Posterior vena cava (tissue), 2 donors: ENCODE measurements around the gene WASHC2A. TPM values are rescaled to one million over a fixed set of nuclear protein-coding genes. Genes with fewer than 3 reads are reported as not detected.
"Not testable (repeated sequence)": the region's sequence is repeated elsewhere in the genome, so short reads cannot be mapped to it uniquely, and the experiment has no call there.

ENCODE experiments used
- DNase-seq: peaks from one replicate; pipeline ENCODE4 v3.0.0-alpha.2; 2020; ENCODE audit warnings: low spot score
- intact Hi-C, 2 donors: fragments of 100-400 bp; cut with DNase I; formaldehyde crosslinking; loops; one replicate each; pipeline versions ENCODE4 v1.14.1 to v1.14.2; 2022 to 2023
- total RNA-seq, 2 donors: library from RNA; stranded (reverse); fragmentation: NEBNext Ultra II Directional; extraction: Animal tissue kit (Norgen Biotek cat#: 25700); gene quantifications; one replicate each; pipeline ENCODE4 v1.2.1, GENCODE V29; 2021
- donor health status: DM: yes; HTN: yes; CAD: no.
- donor health status: DM: yes; HTN: yes; CAD: no.

Gene WASHC2A
- total RNA-seq, 2 donors from 2014 or later: 26.7 to 33.5 TPM

GRCh38 chr10:50127770-50128292 is 60.1 kb downstream of the WASHC2A start:
- intact Hi-C loops, DNase-seq: not testable (repeated sequence)

GRCh38 chr10:50131245-50131965 is 63.7 kb downstream of the WASHC2A start:
- DNase-seq, intact Hi-C loops: not testable (repeated sequence)

GRCh38 chr10:50132322-50132721 is 64.6 kb downstream of the WASHC2A start:
- intact Hi-C loops, DNase-seq: not testable (repeated sequence)

- intact Hi-C loops: not testable (repeated sequence)
Observed at GRCh38 chr10:50132841-50133240, 65.1 kb downstream of the WASHC2A start.

GRCh38 chr10:50143512-50144174 is 75.9 kb downstream of the WASHC2A start:
- DNase-seq, intact Hi-C loops: not testable (repeated sequence)

More at GRCh38 chr10:50132841-50133240, 65.1 kb downstream of the WASHC2A start:
- not testable (repeated sequence) for DNase-seq

- DNase-seq, intact Hi-C loops: not testable (repeated sequence)
Observed at GRCh38 chr10:50145575-50145974, 77.8 kb downstream of the WASHC2A start.

GRCh38 chr10:50152792-50153272 is 85.1 kb downstream of the WASHC2A start:
- intact Hi-C loops: no loop called here
- DNase-seq: peak; percentile 78

- intact Hi-C loops, DNase-seq: not testable (repeated sequence)
Observed at GRCh38 chr10:50157868-50158267, 90.1 kb downstream of the WASHC2A start.

- intact Hi-C loops, DNase-seq: not testable (repeated sequence)
Observed at GRCh38 chr10:50159856-50160255, 92.1 kb downstream of the WASHC2A start.

- DNase-seq, intact Hi-C loops: not testable (repeated sequence)
Observed at GRCh38 chr10:50165038-50165437, 97.3 kb downstream of the WASHC2A start.

- intact Hi-C loops: not testable (repeated sequence)
Observed at GRCh38 chr10:50167833-50168232, 100.1 kb downstream of the WASHC2A start.

GRCh38 chr10:50169506-50169905 is 101.8 kb downstream of the WASHC2A start:
- DNase-seq, intact Hi-C loops: not testable (repeated sequence)

More at GRCh38 chr10:50167833-50168232, 100.1 kb downstream of the WASHC2A start:
- not testable (repeated sequence) for DNase-seq

GRCh38 chr10:50174788-50175525 is 107.2 kb downstream of the WASHC2A start:
- intact Hi-C loops, DNase-seq: not testable (repeated sequence)

Other genes with a start within 250 kb of the WASHC2A start
- gene PARG, start 125.9 kb upstream of the WASHC2A start, total RNA-seq: 10 to 100 TPM; 24.0 to 25.5 TPM
- 10 to 100 TPM; 17.3 to 18.0 TPM for gene TIMM23B, start 125.9 kb upstream of the WASHC2A start, total RNA-seq
- 10 to 100 TPM; 10.1 to 10.8 TPM for gene AGAP6, start 79.5 kb upstream of the WASHC2A start, total RNA-seq
- gene ASAH2, start 183.6 kb downstream of the WASHC2A start, total RNA-seq: 1 to 10 TPM; 1.9 to 2.6 TPM